Mononuclear cell (primary cell): ENCODE results near the gene ISLR. TPM values are rescaled to one million over a fixed set of nuclear protein-coding genes. Genes with fewer than 3 reads are reported as not detected.

Experiments
- H3K27me3 ChIP-seq: 2 replicates; pipeline ENCODE4 v1.6.0; 2011; ENCODE audit warnings: low read length, control low read depth; ENCODE audit not compliant: insufficient read depth
- H3K4me1 ChIP-seq: 2 replicates; pipeline ENCODE4 v1.5.1; 2011; ENCODE audit warnings: mild to moderate bottlenecking, low read length, control low read depth; ENCODE audit not compliant: insufficient read depth
- H3K4me3 ChIP-seq: 2 replicates; pipeline ENCODE4 v1.5.1; 2011; ENCODE audit warnings: mild to moderate bottlenecking, low read length, moderate library complexity
- H3K9me3 ChIP-seq: 2 replicates; pipeline ENCODE4 v1.5.1; 2011; ENCODE audit warnings: low read depth, mild to moderate bottlenecking, control low read depth, low read length
- total RNA-seq: library from RNA; depleted of rRNA; stranded (reverse); fragments of >200 nt; gene quantifications from one replicate; pipeline ENCODE4 v1.2.3, GENCODE V29; 2012

Gene ISLR
- total RNA-seq, 1 donor: not detected

GRCh38 chr15:74207652-74208440 is 34.3 kb downstream of the ISLR start:
- Histone ChIP-seq H3K4me3 (no peak overlapping the region), H3K4me1 (no peaks in the 10 kb centered on the region), H3K9me3 (no peaks in the 10 kb centered on the region), H3K27me3 (no peaks in the 10 kb centered on the region)

- H3K4me1 ChIP-seq: no peaks in the 10 kb centered on the region
- no peaks in the 10 kb centered on the region for H3K27me3 ChIP-seq
- no peak overlapping the region for H3K4me3 ChIP-seq
- H3K9me3 ChIP-seq: no peaks in the 10 kb centered on the region
Measured at GRCh38 chr15:74208496-74208895, 35.0 kb downstream of the ISLR start.

- no peaks in the 10 kb centered on the region for H3K4me1 ChIP-seq
- no peaks in the 10 kb centered on the region for H3K27me3 ChIP-seq
- H3K9me3 ChIP-seq: no peaks in the 10 kb centered on the region
- no peak overlapping the region for H3K4me3 ChIP-seq
Measured at GRCh38 chr15:74208901-74209559, 35.5 kb downstream of the ISLR start.

GRCh38 chr15:74209560-74209958 is 36.0 kb downstream of the ISLR start:
- H3K27me3 ChIP-seq: no peaks in the 10 kb centered on the region
- no peaks in the 10 kb centered on the region for H3K4me1 ChIP-seq
- no peaks in the 10 kb centered on the region for H3K9me3 ChIP-seq
- no peak overlapping the region for H3K4me3 ChIP-seq

- Histone ChIP-seq H3K27me3 (no peaks in the 10 kb centered on the region), H3K4me1 (no peaks in the 10 kb centered on the region), H3K4me3 (no peak overlapping the region), H3K9me3 (no peaks in the 10 kb centered on the region)
Measured at GRCh38 chr15:74209997-74210671, 36.6 kb downstream of the ISLR start.

GRCh38 chr15:74210729-74211128 is 37.2 kb downstream of the ISLR start:
- H3K9me3 ChIP-seq: no peaks in the 10 kb centered on the region
- H3K27me3 ChIP-seq: no peaks in the 10 kb centered on the region
- H3K4me1 ChIP-seq: no peaks in the 10 kb centered on the region
- no peak overlapping the region for H3K4me3 ChIP-seq

- H3K27me3 ChIP-seq: no peaks in the 10 kb centered on the region
- H3K9me3 ChIP-seq: no peaks in the 10 kb centered on the region
- H3K4me3 ChIP-seq: no peak overlapping the region
- no peaks in the 10 kb centered on the region for H3K4me1 ChIP-seq
Measured at GRCh38 chr15:74211656-74212055, 38.1 kb downstream of the ISLR start.

GRCh38 chr15:74212494-74212893 is 39.0 kb downstream of the ISLR start:
- Histone ChIP-seq H3K4me1 (no peaks in the 10 kb centered on the region), H3K9me3 (no peaks in the 10 kb centered on the region), H3K27me3 (no peaks in the 10 kb centered on the region), H3K4me3 (no peak overlapping the region)

GRCh38 chr15:74213858-74214284 is 40.4 kb downstream of the ISLR start:
- H3K4me1 ChIP-seq: no peaks in the 10 kb centered on the region
- H3K27me3 ChIP-seq: no peaks in the 10 kb centered on the region
- H3K9me3 ChIP-seq: no peaks in the 10 kb centered on the region
- no peak overlapping the region for H3K4me3 ChIP-seq

- no peak overlapping the region for H3K4me3 ChIP-seq
- no peaks in the 10 kb centered on the region for H3K4me1 ChIP-seq
- no peaks in the 10 kb centered on the region for H3K9me3 ChIP-seq
- no peaks in the 10 kb centered on the region for H3K27me3 ChIP-seq
Measured at GRCh38 chr15:74214324-74215021, 41.0 kb downstream of the ISLR start.

- no peak overlapping the region for H3K4me3 ChIP-seq
- no peaks in the 10 kb centered on the region for H3K27me3 ChIP-seq
- no peaks in the 10 kb centered on the region for H3K4me1 ChIP-seq
- no peaks in the 10 kb centered on the region for H3K9me3 ChIP-seq
Measured at GRCh38 chr15:74215958-74216357, 42.4 kb downstream of the ISLR start.

- H3K9me3 ChIP-seq: no peaks in the 10 kb centered on the region
- H3K4me1 ChIP-seq: no peaks in the 10 kb centered on the region
- no peaks in the 10 kb centered on the region for H3K27me3 ChIP-seq
- H3K4me3 ChIP-seq: no peak overlapping the region
Measured at GRCh38 chr15:74216949-74217348, 43.4 kb downstream of the ISLR start.

- no peaks in the 10 kb centered on the region for H3K27me3 ChIP-seq
- no peaks in the 10 kb centered on the region for H3K9me3 ChIP-seq
- H3K4me3 ChIP-seq: no peak overlapping the region
- H3K4me1 ChIP-seq: no peaks in the 10 kb centered on the region
Measured at GRCh38 chr15:74217907-74218885, 44.7 kb downstream of the ISLR start.
